AG20443 (cell line): Measurements from ENCODE around the gene GFI1B.
"Not testable (repeated sequence)": the region's sequence is repeated elsewhere in the genome, so short reads cannot be mapped to it uniquely, and the experiment has no call there.

Experiments used
- DNase-seq: peaks from one replicate; pipeline ENCODE4 v3.0.0; 2012; ENCODE audit warnings: low spot score, mixed read lengths

Gene GFI1B

GRCh38 chr9:132969783-132970182 is 8.7 kb upstream of the GFI1B start:
- DNase-seq, result no peak

- DNase-seq, result no peak
These were observed 8.0 kb upstream of the GFI1B start for GRCh38 chr9:132970324-132971062.

DNA sequence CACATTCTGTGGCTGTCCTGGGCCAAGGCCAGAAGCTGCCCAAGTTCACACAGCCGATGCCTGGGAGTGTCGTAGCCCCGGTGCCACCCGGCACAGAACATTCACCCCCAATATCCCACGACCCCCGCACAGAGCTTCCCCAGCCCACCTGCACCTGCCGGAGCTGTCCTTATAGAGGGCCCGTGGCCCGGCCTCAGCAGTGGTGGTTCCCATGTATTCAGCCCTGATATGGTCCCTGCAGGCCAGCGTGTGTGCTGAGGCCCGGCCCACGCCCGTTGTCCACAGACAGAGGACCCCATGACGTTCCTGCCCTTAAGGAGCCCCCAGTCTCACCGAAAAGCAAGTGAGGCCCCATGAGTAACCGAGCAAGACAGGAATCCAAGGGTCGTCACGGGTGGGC is 5.3 kb upstream of the GFI1B start:
- no peak for DNase-seq

DNA sequence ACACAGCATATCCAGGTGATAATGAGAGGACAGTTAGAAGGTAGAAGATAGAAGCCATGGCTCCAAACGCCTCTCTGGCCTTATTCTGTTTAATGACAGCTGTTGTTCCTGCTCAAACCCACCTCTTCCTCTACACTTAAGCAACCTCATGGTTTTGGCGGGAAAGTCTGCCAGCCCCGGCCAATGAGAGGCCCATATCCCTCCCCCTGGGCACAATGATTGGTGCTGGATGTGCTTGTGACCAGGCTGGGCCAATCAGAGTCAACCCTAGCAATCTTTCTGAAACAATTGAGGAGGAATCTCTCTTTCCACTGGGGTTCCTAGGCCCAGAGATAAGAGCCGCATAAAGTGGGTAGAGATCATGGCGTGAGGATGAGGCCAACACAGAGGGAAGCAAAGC is 4.8 kb upstream of the GFI1B start:
- DNase-seq, result peak; percentile 54

- no peak for DNase-seq
These were observed 2.5 kb upstream of the GFI1B start for GRCh38 chr9:132975961-132976360.

GRCh38 chr9:132976571-132976970 is 1.9 kb upstream of the GFI1B start:
- DNase-seq, result no peak

DNA sequence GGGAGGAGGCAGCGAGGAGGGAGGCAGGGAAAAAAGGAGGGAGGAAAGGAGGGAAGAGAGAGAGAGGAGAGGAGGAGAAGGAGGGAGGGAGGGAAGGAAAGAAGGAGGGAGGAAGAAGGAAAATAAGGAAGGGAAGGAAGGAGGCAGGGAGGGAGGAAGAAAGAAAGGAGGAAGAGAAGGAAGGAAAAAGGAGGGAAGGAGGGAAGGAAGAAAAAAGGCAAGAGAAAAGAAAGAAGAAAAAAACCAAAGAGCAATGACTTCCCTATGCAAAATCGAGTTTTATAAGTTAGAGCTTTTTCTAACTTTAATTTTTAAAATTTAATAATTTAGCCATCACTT is 413 bp upstream of the GFI1B start:
- no peak for DNase-seq

- DNase-seq, result no peak
These were observed 1.7 kb downstream of the GFI1B start for GRCh38 chr9:132980157-132980556.

DNA sequence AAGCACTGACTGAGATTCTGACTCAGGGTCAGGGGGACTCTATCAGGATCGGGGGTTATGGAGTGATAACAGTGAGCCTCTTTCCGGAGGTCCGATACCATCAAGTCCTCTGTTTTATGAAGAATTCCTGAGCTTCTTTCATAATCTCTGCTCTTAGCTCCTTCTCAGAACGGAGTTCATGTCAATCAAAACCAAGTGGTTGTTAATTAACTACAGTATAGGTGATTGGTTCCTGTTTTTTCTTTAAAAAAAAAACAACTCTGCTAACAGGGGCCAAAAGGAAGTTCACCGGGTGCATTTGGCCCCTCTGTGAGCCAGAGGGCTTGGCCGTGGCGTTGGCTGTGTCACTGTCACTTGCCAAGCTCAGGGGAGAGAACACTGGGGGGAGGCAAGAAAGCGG is 4.0 kb downstream of the GFI1B start:
- no peak for DNase-seq

GRCh38 chr9:132983491-132984201 is 5.2 kb downstream of the GFI1B start:
- DNase-seq, result no peak

DNA sequence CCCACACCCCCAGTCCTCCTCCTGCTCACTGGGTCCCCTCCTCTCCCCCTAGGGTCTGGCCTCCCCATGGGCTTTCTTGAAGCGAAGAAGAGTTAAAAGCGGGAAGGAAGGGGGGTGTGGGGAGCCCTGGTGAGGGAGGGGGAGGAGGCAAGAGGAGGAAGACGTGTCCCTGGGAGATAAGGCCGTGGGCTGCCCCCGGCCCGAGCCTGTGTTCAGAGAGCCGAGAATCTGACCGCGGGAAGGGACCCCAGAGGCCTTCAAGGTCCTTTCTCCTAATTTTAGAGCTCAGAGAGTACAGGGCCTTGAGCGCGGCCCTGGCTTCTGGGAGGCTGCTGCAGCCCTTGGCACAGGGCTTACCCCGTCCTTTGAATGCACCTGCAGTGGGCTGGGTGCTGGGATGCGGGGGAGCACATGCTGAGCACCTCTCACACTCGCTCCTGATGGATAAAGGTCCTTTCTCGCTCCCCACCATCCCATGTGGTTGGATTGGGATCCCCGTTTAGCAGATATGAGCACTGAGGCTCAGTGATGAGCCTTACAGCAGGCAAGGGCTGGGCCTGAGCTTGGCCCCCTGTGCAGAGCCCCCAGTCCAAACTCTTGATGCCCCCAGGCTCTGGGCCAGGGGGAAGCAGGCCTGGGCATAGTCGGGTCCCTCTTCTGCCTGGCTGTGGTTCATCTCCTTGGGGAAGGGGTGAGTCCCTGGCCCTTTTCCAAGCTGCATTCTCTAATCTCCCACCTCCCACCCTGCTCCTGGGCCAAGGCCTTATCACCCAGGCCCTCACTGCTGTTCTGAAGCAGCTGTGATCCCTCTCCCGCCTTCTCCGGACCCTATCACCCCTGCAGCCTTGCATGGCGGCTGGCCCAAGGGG is 5.9 kb downstream of the GFI1B start:
- no peak for DNase-seq

- DNase-seq, result no peak
These were observed 6.5 kb downstream of the GFI1B start for GRCh38 chr9:132985071-132985350.

DNA sequence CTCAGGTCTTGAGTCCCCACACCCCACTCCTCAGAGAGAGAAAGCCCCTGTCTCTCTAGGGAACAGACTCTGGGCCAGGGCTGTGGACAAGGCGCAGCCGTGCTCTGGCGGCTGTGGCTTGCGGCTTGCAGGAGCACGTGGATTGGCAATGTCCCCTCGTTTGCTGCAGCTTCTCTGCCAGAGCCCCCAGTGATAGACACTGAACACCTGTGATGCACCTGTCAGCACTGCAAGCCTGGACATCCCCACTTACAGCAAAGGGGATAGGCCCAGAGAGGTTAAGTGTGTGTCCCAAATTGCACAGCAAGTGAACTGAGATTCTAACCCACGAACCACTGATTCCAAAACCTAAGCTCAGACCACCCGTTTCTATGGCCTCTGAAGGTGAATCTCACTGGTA is 7.0 kb downstream of the GFI1B start:
- no peak for DNase-seq

GRCh38 chr9:132986114-132986513 is 7.6 kb downstream of the GFI1B start:
- no peak for DNase-seq

GRCh38 chr9:132986640-132987620 is 8.4 kb downstream of the GFI1B start:
- no peak for DNase-seq

DNA sequence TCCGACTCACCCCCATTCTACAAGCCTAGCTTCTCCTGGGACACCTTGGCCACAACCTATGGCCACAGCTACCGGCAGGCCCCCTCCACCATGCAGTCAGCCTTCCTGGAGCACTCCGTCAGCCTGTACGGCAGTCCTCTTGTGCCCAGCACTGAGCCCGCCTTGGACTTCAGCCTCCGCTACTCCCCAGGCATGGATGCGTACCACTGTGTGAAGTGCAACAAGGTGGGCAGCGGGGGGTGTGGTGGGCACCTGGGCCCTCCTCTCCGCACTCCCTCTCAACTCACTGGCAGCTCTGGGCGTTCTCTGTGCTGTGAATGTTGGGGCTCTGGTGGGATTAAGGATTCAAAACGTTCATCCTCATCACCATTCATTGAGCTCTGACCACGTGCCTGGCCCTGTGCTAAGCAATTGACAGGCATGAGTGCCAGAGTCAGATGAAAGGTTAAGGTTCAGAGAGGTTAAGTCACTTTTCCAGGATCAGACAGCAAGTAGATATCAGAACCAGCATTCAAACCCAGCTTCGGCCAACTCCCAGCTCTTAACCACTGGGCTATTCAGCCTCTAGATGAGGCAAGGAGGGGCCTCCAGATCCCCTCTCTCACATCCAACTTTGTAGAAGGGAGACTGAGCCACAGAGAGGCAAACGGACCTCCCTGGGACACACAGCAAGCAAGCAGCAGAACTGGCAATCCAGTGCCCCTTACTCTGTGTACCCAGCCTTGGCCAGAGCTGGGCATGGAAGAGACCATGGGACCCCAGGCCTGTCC is 9.9 kb downstream of the GFI1B start:
- DNase-seq, result no peak

DNA sequence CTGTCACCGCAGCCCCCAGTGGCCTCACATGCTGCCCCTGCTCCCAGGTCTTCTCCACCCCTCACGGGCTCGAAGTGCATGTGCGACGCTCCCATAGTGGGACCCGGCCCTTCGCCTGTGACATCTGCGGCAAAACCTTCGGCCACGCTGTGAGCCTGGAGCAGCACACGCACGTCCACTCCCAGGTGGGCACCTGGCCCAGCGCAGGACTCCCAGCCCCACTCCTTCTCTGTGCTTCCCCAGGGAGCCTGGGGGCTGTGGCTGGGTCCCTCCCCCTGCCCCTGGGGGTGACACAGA is 10.5 kb downstream of the GFI1B start:
- DNase-seq, result no peak

GRCh38 chr9:132989414-132989996 is 11.0 kb downstream of the GFI1B start:
- DNase-seq, result no peak

- not testable (repeated sequence) for DNase-seq
These were observed 11.6 kb downstream of the GFI1B start for GRCh38 chr9:132989998-132990557.

GRCh38 chr9:132990781-132991180 is 12.3 kb downstream of the GFI1B start:
- no peak for DNase-seq
